Astrocyte (in vitro differentiated cells and primary cell): ENCODE results near the gene KRT6C.

Experiments
- CTCF ChIP-seq: IDR thresholded peaks from 2 replicates; pipeline ENCODE4 v1.5.1; 2011; ENCODE audit warnings: low read depth, mild to moderate bottlenecking, inconsistent platforms, low read length, moderate library complexity; ENCODE audit not compliant: insufficient read depth
- EZH2 ChIP-seq: IDR thresholded peaks from 2 replicates; pipeline ENCODE4 v1.6.1; 2012; ENCODE audit warnings: mild to moderate bottlenecking, low read length, inconsistent platforms; ENCODE audit not compliant: insufficient read depth

DNA sequence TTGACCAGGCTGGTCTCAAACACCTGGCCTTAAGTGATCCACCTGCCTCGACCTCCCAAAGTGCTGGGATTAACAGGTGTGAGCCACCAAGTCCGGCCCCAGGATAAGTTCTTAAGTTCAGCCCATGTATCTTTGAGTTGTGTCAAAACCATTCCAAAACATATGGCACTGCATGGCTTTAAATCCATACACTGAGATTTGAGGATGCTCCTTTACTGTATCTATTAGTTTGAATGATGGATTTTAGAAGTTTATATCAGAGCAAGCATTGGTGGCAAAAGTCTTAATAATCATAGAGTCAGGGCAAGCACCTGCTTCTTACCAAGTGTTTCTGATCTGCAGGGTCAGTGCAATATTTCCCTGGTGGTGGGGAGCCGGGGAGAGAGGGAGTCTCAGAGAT lies 27.7 kb downstream of the KRT6C start:
- TF ChIP-seq EZH2, result no peak
- no peak for TF ChIP-seq CTCF
